Left forelimb (tissue), 1 donor: Measurements from ENCODE around the gene PLXNA4.
A peak's percentile ranks its signal among the peaks of the same experiment; 100 is the strongest.

Experiments used
- DNase-seq: peaks from one replicate; pipeline ENCODE4 v3.0.0-alpha.2; 2018; ENCODE audit warnings: low spot score

PLXNA4 gene

DNA sequence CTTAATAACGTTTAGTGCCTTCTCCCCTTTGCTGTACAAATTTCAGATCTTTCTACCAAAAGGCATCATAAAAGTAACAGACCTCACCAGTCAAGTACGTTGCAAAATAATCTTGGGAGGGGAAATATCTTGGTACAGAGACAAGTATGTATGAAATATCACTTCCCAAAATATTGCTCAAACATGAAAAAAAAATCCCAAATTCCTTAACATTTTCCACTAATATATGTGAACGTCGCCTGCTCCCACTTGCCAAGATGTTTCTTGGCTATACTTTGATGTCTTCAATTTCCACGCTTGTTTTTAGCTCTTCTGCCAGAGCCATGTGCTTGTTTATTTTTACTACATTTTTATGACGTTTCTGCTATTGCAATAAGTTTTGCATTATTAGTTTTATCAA, 223.5 kb downstream of the PLXNA4 start:
- no peak for DNase-seq

DNA sequence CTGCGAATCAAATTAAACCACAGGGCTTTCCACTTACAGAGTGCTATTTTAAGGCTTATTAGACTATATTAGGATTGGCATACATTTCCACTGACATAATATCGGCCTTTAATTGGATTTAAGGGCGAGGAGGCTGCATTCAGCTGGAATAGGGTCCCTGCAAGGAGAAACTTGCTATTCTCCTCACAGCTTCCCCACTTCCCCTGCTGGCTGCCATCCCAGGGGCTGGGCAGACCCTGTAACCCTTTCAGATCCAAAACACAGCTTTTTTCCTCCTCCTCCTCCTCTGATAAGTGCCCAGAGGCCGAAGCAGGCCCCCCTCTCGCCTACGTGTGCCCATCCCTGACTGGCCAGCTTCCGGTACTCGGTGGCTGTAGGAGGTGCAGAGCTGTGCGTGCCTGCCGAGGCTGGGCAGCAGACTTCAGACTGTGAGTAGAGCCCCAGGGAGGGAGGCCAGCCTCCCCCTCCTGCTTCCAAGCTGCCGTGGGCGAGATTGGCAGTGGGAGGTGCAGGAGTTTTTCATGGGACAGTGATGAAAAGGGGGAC, 224.2 kb downstream of the PLXNA4 start:
- no peak for DNase-seq

DNA sequence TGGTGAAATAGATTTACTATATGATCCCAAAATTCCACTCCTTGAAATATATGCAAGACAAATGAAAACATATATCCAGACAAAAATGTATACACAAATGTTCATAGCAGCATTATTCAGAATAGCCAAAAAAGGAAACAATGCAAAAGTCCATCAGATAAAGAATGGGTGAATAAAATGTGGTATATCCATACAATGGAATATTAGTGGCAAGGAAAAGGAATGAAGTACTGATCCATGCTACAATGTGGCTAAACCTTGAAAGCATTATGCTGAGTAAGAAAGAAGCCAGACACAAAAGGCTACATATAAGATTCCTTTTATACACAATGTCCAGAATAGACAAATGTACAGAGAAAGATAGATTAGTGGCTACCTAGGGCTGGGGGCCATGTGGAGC, 225.5 kb downstream of the PLXNA4 start:
- DNase-seq: no peak

DNA sequence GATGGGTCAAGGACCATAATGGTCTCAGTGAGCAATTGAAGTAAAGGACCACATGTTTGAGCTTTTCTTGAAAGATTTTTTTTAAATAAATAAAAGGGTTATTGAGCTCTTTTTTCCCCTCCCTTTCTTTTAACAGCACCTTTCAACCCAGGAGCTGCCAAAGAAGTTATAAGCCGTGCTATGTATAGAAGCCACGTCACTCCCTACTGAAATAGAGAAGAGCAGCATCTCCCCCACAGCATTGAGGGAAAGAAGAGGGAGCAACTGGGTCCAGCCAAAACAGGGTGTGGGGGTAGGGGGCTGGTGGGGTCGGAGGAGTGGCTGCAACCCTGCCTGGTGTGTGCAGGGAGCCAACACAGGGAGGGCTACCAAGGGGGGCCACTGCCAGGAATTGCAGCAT, 227.2 kb downstream of the PLXNA4 start:
- no peak for DNase-seq

DNA sequence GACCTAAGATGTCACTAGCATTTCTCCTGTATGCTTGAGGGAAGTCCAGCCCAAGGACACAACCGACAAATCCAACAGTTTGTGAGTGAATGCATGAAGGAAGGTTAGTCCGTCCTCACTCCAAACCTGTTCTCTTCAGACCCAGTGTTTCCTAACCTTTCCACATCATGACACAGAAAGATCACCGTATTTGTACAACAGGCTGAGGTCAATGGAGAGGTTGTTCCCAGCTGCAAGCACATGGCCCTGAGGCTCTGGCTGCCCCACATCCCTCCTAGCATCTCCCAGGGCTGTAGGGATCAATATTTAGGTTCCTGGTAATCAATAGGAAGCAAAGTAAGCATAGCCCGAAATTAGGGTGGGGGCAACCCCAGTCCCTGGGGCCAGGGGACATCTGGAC, 227.9 kb downstream of the PLXNA4 start:
- no peak for DNase-seq

DNA sequence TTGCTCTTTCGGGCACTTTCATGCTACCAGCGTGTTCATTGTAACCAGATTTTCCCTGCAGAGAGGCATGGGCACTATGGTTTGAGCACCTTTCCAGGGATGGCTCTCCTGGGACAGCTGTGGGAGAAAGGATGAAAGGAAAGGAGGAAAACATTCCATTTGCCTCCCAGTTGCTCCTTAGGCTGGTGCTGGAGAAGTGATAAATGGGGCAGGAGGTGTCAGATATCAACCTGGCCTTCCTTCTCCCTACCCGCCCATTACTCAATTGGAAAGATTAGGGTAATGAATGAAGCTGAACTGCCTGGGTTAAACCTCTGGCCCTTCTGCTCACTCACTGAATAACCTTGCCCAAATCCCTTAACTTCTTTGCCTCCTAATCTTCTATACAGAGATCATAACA, 228.4 kb downstream of the PLXNA4 start:
- DNase-seq: no peak

DNA sequence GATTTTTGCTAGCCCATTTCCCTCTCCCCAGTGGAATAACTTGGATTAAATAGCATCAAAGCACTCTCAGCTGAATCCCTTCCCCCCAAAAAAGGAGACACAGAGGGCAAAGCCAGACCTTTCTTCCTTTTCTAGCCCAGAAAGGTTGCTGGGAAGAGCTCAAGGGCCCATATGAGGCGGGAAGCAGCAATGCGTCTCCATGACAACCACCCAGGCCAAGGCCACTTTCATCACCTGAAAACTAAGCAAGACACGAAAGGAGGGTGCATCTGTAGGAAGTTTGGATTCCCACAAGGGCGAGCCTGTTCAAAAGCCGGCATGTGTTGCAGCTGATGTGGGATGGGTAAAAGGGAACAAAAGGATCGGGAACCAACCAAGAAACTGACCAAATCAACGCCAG, 229.1 kb downstream of the PLXNA4 start:
- no peak for DNase-seq

DNA sequence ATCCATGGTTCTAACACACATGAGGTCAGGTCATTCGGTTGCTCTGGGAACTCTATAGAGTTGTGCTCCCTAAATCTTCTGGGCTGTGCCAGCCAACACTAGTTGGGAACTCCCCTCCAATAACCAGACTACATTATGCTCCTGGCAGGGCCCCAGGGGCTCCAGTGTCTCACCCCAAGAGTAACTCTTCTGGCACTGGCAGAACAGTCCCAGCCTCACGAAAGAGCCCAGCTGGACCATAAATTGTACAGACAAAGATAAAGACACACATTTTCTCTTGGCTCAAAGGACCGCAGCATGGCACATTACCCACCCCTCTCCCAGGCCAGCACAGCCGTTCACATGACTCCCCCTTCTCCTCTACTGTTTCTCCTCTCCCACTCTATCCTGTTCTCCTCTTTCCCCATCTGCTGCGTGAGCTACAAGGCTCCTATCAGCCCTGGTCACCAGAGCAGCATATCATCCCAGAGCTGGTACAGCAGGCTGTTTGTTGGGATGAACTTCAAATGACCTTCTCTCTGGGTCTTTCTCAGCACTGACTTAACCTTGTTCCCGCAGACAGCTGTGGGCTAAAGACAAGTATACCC, 230.6 kb downstream of the PLXNA4 start:
- DNase-seq: no peak

DNA sequence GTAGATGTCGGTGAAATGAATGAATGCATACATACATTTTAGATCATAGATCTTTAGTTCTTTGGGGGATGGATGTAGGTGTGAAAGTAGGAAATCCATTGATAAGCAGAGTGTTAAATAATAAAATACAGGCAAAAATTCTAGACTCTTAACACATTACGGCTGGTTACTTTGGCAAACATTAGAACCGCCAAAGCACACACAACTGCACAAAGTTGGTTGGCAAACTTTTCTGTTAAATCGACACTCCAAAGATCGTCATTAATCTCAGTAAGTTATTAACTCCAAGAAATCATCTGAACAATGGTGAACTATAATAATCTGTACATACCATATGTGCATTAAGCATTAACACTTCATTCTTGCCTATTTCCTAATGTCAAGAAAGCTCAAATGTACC, 231.2 kb downstream of the PLXNA4 start:
- no peak for DNase-seq

DNA sequence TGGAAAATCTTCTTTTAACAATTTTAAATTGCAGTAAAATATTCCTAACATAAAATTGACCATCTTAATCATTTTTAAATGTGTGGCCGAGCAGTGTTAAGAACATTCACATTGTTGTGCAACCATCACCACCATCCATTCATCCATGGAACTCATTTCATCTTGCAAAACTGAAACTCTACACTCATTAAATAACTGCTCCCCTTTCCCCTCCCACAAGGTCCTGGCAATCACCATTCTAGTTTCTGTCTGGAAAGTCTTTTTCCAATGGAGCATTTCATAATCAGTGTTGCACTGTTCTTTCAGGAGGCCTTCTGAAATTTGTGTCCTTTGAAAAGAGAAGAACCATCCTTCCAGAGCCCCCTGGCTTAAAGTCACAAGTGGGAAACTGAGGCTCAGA, 233.1 kb downstream of the PLXNA4 start:
- no peak for DNase-seq

DNA sequence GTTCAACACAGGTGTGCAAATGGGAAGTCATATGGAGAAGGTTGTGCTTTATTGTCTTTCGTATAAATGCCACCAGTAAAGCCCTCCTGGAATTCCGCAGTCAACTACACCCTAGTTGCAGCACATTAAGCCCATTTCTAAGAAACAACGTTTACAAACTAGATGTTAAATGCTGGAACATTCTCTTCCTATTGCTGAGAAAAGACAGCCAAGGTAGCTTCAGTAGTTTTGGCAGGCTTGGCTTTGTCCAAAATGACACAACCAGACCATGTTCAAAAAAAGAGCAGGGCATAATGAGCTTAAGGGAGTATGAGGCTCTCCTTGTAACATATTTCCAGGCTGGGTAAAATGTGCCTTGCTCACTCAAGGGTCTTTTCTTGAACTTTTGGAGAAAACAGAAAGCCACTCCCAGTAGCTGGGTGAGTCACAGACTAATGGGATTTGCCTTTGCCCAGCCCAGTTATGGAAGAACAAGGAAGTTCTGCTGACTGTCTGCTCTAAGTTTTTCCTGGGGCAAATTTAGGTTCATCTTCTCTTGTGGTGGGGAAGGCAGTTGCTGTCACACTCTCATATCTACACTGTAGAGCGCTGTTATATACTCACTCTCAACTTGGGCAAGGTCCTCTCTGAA, 238.7 kb downstream of the PLXNA4 start:
- DNase-seq: no peak

DNA sequence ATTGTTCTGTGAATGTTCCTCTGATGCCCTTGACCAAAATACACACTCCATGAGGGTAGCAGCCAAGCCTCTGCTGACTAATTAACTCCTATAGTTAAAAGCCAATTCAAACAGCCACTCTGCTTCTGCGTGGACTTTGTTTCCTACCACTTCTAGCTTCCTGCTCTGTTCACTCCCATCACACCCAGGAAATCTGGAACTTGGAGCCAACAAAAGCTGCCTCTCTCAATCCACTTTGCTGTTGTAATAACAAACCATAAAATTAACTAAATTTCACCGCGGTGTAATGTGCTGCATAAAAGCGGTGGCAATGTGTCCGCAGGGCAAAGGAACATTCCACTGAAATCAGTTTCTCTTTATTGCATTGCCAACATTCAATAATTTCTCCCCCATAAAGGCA, 239.5 kb downstream of the PLXNA4 start:
- DNase-seq: no peak

DNA sequence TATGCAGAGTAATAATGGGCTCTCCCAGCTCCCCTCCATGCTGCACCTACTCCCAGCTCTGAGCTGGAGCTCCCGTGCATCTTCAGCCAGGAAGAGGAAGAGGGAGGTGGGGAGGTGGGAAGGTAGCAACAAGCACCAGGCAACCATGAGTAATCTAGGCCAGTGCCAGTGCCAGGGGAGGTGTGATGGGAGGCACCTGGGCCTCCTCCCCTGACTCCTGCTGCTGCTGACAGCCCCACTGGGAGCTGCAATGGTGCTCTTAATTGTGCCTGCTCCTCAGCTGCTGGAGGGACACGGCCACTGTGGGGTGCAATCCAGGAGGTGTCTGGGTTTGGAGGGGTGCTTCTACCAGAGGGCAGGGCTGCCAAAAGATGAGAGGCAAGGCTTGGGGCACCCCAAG, 243.0 kb downstream of the PLXNA4 start:
- DNase-seq: no peak

DNA sequence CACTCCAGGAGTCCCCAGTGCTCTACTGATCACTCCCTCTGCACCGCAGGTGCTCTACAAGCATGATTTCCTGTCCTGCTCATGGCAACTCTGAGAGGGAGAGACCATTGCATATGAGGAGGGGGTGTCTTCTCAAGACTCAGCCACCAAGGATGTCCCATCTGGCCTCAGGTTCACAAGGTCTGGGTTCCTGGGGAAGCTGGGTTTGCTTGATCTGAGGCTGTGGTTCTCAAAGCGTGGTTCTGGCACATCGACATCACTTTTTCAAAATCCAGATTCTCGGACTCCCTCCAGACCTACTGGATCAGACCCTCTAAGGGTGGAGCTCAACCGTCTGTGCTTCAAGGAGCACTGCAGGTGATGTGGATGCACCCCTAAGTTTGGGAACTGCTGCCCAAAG, 247.5 kb downstream of the PLXNA4 start:
- DNase-seq: no peak

DNA sequence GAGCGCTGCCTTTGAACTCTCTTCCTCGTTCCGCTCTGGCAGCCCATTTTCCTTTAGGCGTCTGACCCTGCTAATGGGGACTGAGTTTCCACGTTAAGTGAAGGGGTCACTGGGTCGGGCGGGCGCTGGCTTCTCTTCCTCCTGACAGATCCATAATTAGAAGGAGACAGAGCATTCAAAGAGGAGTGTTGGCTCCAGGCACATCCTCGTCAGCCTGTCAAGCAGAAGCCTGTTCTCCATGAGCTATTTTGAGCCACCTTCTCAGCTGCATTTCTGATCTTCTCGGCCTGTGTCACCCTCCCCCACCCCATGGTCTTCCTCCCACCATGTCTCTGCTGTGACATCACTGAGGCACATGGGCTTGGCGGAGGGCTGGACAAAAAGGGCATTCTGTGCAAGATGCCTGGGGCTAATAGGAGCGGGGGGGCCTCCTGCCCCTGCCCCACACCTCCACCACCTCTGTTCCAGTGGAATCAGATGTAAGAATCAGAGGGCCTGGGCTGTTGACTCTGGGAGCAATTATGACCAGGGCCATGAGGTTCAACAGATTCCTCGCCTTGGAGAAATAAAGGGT, 248.1 kb downstream of the PLXNA4 start:
- DNase-seq: no peak

DNA sequence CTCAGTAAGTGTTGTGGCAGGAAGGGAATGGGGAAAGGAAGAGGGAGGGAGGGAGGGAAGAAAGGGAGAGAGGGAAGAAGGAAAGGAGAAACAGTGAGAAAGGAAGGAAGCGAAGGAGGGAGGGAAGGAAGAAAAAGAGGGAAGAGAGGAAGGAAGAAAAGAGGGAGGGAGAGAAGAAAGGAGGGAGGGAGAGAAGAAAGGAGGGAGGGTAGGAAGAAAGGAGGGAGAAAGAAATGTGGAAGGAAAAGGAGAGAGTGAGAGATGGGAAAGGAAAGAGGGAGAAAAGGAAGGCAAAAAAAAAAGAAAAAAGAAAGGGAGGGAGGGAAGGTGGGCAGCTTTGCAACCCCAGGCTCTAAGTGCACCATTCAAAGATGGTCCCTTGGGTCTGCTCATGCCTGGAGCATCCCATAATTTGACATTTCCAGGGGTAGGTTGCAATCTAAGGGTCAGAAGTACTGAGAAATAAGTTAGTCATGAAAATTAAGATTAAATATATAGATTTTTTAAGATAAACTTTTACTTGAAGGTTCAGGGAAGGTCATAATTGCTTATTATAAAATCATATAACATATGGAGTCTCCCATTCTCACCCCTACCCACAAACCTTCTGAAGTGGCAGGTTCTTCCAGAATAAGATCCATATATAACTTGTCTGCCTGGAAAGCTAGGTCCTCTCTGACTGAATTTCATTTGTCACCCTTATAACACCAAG, 249.2 kb downstream of the PLXNA4 start:
- DNase-seq: no peak

DNA sequence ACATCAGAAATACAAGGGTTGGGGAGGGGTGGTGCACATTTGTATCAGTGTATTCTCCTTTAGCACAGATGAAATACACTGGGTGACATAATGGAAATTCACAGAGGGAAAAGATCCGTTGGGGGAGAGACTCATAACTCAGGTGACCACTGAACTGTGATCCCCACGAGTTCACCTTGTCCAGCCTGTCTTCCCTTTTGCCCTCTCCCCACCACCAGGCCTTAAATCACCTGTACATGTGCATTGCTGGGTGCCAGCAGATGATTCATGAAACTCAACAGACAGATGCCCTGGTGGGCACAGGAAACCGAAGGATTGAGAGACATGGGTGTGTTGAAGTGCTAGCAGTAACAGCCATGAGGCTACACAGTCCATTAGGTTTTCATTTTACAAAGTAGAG, 253.3 kb downstream of the PLXNA4 start:
- no peak for DNase-seq

DNA sequence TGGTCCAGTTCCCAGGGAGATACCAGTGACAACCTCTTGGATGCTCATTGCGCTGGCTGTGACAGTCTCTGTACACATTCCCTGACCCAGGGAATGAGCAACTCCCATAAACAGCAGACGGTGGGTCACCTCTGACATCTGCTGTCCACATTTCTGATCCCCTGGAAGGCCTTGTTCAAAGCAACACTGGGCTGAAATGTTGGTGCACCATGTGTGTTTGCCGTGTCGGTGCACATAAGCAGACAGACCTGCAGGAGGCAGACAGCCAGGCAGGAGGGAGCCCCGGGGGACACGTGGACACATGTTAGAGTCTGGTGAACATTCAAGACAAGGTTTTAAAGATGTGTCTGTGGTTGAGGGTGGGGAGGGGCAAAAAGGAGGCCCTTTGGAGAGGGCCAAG, 254.9 kb downstream of the PLXNA4 start:
- no peak for DNase-seq

DNA sequence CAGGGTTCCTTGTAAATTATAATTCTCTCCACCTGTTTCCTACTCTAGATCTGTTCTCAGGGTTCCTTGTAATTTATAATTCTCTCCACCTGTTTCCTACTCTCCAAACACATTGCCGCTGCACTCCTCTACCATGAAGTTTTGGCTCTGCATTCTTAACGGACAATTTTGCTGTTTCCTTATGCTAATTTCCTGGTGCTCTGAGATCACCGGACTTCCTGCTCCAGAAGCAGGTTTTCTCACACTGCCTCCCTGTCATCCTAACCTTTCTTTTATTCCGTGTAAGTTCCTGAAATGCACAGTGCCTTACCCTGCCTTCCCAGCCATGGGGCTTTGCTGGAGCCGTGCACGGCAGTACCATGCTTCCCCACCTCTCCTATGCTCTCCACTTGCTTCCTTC, 256.8 kb downstream of the PLXNA4 start:
- no peak for DNase-seq

DNA sequence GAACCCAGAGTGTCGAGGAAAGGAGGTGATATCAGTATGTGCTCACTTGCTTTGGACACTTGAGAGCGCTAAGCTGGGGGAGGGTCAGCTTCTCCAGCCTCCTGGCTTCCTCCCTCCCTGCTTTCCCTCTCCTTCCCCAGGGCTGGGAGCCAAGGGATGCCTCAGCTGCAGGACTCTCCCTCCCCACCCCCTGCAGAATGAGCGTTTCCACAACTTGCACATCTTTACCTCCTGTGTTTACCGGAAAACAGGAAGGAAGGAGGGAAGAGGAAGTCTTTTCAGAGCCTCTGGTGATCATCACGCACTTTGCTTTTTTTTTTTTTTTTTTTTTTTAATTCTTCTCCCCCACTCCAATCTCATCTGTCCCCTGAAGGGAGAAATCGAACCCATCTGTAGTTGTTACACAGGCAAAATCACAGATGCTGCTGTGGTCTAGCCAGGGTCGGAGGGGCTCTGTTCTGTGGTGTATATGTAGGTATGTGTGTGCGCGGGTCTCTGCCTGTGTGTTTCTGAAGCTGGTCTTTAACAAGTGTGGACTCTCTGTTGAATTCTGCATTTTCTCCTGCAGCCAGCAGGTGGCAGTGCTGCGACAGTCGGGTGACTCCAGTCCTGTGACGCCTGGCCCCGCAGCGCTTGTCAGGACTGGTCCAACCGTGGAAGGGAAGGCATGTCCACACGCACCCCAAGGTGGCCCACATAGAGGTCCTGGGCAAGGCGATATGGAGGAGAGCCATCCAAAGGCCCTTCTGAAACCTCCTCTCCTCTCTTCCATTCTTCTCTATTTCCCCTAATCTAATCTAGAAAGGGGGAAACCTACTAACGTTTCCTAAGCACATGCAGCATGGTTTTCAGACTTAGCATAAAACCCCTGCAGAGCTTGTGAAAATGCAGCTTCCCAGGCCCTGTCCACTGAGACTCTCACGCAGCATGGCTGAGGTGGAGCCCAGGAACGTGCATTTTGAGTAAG, 257.6 kb downstream of the PLXNA4 start:
- peak; percentile 88 for DNase-seq

DNA sequence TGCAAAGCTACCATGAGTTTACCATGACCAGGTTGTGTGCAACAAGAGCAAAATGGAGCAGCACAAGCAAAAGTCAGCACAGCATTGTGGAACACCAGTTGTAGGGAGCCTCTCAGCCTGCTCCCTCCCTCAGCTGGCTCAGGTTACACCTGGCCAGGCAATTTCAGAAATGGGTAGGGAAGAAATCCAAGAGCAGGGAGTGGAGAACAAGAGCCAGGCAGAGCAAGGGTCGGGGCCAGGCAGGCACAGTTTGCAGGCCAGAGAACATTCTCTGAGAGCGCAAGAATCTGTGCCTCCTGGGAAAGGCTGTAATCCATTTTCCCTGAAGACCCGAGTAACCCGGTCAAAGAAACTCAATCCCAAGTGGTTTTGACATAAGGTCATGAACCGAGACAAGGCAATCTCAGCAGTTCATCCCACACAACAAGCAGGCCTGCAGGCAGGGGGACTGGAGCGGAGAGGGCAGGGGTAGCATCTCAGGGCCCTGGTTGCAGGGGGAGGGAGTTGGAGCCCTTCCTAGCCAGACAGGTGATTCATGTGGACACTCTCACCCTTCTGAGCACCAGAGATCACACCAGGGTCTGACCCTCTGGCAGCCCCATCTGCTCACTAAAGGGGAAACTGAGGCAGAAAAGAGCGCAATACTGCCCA, 258.4 kb downstream of the PLXNA4 start:
- no peak for DNase-seq
